ENCODE results near the gene SH3BGRL3.
"Not testable (repeated sequence)": the region's sequence is repeated elsewhere in the genome, so short reads cannot be mapped to it uniquely, and the experiment has no call there.

SH3BGRL3 gene

DNA sequence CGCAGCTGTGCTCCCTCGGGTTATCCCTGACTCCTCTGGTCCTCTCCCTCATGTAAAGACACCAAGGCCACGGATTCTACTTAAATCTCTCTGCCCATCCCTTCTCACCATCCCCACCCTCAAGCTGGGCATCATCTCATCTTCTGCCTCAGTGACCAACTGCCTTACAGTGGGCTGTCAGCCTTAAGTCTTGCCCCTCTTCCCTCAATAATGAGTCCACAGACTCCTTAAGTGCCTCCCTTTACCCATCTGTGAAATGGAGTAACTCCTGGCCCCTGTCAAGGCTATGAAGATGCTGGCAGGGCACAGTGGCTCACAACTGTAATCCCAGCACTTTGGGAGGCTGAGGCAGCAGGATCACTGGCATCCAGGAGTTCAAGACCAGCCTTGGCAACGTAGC lies 12.1 kb downstream of the SH3BGRL3 start:
- no peak for DNase-seq

- DNase-seq: not testable (repeated sequence)
Measured at GRCh38 chr1:26292735-26293134, 12.8 kb downstream of the SH3BGRL3 start.

DNA sequence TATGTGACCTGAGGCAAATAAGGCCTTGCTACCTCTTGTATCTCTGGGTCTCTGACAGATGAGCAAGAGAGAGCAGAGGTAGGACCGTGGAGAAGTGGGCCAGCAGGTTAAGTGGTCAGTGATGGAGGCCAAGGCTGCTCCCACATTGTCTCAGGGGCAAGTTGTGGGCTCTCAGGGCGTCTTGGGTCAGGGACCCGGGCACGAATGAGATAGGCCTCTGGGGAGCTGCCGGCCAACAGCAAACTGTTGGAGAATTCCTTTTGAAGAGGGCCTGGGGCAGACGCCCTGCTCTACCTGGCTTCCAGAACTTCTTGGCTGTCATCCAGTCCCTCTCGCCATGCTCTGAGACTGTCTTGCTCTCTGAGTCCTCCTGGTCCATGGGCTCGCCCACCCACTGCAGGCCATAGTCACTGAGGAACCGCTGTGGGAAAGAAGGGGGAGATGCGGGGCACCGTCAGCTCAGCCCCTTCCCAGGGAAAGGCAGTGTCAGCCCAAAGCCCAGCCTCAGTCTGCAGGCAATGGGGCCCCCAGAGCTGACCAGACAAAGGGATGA lies 14.1 kb downstream of the SH3BGRL3 start:
- no peak for DNase-seq

- DNase-seq: no peak
Measured at GRCh38 chr1:26295194-26296138, 15.6 kb downstream of the SH3BGRL3 start.

- no peak for DNase-seq
Measured at GRCh38 chr1:26296340-26297056, 16.6 kb downstream of the SH3BGRL3 start.

- DNase-seq: no peak
Measured at GRCh38 chr1:26297057-26297790, 17.3 kb downstream of the SH3BGRL3 start.

GRCh38 chr1:26297791-26298124 lies 17.9 kb downstream of the SH3BGRL3 start:
- DNase-seq: no peak

DNA sequence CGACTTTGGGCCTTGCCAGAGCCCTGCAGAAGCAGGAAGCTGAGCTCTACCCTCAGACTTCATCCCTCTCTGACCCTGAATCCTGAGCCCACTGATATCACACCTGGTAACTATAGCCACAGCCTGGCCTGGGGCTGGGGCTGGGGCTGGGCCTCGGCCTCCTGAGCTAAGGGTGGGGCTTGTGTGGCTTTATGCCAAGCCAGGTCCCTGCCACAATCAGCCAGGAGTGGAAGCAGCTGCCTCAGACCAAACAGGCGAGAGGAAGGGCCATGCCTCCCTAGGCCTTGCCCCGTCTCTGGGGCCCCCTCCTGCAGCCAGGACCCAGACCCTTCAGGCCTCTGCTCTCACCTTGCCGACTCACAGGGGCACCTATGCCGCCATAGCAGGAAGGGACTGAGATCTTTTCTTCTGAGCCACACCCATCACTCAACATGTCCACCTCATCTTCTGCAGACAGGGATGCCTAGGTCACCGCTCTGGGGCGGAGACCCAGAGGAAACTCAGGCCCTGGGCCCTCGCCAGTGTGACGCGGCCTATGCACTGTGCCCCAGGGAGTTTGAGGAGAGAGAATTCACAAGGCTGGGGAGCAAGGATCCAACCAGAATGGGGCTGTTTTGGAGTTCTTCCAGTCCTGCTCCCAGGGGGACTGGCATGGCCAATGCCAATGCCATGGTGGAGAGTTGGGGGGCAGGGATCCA lies 20.8 kb downstream of the SH3BGRL3 start:
- DNase-seq: no peak

- no peak for DNase-seq
Measured at GRCh38 chr1:26302733-26303405, 23.0 kb downstream of the SH3BGRL3 start.

DNA sequence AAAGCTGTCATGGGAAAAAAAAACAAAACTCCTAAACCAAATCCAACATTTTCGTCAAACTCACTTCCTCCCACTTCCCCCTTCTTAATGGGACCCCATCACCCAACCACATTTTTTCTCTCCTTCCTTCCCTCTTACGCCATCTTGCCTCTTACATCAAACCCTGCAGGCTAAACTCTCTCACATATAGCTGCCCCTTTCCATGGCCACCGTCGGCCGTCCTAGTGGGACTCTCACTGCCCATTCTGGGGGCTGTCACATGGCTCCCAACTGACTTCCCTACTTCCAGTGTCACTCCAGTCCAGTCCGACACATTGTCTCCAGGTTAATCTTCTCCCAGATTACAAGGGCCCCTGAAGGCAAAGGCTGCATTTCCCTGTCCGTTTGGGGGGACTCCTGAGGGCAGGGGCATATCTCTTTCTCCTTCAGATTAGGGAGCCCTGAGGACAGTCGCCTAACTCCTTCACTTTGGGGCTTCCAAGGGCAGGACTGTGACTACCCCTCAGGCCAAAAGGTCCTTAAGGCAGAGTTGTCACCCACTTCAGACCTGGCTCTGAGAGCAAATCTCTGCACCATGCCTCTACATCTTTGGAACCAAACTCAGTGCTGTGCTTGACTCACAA lies 25.9 kb downstream of the SH3BGRL3 start:
- DNase-seq: no peak

DNA sequence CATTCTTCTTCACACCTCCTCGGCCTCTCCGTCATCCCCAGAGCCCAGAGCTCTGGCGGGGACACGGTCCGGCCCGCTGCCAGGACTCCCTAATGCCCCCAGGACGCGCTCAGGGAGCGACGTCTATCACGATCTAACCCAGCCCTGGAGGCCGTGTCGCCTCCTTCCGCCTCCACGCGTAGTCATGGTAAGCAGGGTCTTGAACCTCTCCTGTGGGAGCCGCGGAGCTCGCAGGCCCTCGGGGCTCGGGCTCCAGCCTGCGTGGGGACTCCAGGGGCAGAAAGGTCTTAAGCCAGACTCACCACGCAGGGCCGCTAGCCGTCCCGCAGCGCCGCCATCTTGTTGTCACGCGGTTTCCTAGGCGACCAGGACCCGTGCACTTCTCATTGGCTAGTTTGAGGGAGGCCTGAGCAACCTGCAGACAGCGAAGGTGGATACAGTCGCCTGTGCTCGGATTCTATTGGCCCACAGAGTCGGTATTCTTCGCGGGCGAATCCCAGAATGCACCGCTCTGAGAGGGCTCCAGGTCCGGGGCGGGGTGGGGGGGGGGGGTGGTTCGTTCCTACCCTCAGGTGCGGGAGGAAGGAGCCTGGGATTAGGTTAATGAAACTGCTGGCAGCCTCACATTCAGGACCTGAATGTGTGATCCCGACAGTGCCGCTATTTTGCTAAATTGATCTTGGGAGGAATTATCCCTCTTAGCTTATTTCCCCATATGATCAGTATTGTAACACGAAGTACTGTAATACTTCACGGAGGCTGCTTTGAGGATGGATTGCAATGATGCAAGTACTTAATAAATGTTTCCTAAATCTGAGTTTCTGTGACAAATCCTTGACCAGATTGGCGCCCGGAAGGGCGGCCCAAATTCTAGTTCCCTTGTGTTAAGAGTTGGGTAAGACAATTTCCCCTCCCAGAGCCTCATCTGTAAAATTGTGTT lies 26.7 kb downstream of the SH3BGRL3 start, which contains the start of gene UBXN11:
TSS of gene UBXN11 (minus strand) at position 347 of the 940 bp plus-strand sequence. CDS start 3,753 bp downstream, outside the sequence.
- peak; percentile 73 to 86 (median 80) for DNase-seq

DNA sequence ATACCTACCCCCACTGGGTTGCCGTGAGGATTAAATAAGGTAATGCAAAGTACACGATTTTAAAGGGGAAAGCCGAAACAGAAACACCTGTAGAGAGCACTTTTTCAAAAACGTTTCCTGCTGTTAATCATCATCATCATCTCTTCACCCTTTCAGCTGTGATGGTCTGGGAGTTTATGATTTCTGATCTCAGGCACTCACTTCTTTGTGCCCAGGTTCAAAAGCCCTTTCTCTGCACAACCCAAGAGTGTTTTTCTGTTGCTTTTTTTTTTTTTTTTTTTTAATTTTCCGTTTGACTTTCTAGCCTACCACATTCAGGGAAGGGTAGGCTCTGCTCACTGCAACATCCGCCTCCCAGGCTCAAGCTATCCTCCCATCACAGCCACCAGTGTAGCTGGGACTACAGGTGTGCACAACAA lies 27.5 kb downstream of the SH3BGRL3 start:
- DNase-seq: no peak

DNA sequence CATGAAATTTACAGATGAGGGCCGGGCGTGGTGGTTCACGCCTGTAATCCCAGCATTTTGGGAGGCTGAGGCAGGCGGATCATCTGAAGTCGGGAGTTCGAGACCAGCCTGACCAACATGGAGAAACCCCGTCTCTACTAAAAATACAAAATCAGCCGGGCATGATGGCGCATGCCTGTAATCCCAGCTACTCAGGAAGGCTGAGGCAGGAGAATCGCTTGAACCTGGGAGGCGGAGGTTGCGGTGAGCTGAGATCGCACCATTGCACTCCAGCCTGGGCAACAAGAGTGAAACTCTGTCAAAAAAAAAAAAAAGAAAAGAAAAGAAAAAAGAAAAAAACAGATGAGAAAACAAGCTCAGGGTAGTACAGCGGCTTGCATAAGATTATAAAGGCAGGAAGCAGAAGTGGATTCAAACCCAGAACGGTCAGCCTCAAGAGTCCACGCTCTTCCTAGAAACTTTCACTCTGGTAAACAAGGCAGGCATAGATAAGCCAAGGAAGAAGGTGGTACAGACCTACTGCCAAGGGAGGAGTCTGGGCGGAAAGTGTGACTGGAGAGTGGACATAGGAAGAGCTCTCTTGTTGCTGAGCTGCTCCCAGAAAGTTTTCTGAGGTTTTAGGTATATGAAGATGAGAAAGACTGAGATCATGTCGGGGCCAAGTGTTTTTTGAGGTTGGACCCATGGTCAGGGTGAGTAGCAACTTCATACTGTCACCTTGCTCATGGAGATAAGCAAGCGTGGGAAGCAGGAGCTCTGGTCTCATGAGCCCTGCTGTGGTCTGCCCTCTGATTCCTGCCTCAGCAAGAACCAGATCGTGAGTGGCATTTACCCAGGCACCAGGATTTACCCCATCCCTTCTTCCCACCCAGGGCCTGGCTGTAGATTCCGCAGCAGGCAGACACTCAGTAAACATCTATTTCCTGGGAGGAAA lies 28.3 kb downstream of the SH3BGRL3 start:
- not testable (repeated sequence) for DNase-seq

DNA sequence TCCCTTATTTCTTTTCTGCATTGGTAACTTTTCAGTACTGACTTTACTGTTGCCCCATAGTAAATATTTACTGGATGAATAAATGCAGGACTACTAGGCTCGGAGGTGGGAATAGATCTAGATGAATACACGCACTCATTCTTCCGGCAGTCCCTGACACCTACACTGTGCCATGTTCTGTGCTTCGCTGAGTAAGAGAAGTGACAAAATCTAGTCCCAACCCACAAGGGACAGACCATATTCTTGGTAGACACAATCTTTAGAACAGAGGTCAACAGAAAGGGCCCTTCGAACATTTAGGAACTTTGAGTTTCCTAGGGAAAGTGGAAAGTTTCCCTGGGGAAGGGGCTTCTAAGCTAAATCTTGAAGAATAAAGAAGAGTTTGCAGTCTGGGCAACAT lies 34.6 kb downstream of the SH3BGRL3 start:
- DNase-seq: no peak

DNA sequence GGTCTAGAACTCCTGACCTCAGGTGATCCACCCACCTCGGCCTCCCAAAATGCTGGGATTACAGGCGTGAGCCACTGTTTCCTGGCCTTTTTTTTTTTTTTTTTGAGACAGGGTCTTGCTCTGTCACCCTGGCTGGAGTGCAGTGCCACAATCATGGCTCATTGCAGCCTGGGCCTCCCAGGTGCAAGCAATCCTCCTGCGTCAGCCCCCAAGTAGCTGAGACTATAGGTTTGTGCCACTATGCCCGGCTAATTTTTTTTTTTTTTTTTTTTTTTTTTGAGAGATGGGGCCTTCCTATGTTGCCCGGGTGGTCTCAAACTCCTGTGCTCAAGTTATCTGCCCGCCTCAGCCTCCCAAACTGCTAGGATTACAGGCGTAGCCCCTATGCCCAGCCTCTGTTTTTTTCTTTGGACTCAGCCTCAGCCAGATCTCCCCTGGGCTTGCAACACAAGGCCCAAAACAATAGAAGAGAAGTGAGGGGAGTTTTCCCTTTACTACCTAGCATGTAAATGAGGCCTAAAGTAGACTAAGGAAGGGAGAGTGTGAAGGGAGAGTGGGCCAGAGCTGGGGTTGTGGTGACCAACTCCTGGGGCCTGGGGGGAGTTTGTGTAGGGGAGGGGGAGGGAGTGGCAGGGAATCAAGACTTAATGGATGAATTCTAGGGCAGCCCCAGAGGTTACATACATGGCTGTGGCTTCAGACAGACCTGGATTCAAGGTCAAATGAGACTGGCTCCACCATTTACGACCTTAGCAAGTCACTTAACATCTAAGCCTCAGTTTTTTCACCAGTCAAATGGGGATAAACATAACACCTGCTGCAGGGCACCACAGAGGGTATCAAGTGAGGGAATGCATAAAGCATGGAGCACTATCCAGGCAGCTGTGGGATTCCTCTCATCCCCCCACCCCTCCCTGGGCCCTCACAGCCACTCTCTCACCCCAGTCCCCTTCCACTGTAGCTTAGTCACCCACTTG lies 36.3 kb downstream of the SH3BGRL3 start:
- DNase-seq: no peak

DNA sequence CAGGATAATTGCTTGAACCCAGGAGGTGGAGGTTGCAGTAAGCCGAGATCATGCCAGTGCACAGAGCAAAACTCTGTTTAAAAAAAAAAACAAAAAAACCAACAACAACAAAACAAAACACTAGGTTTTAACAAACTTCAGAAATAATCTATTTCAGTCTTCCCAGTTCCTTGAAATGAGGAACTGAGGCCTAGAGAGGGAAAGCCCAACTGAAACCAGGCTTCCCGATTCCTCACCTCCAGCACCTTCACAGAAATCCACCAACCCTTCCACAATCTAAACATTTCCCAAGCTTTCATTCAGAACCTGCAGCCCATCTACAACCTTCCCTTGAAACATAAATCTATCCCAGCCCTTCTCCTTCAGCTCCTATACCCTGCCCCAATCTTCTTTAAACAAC lies 37.3 kb downstream of the SH3BGRL3 start:
- DNase-seq: no peak

GRCh38 chr1:26317612-26318337 lies 37.9 kb downstream of the SH3BGRL3 start, which contains the start of gene CD52:
Gene CD52, plus strand, starts transcription at chr1:26317958. Its CDS starts 60 bp downstream, at chr1:26318018.
- DNase-seq: peak in 2 of 4 experiments; percentile 46 to 59

Measured in activated naive CD4-positive, alpha-beta T cell (primary cell).